HG03521 (cell line): ENCODE results near the gene TRABD.

Experiments used
- ATAC-seq: cut with Tn5 transposase; IDR thresholded peaks from one replicate; pipeline ENCODE4 v1.9.1; 2021; ENCODE audit warnings: mild to moderate bottlenecking, moderate library complexity; ENCODE audit not compliant: unreplicated experiment

TRABD gene

DNA sequence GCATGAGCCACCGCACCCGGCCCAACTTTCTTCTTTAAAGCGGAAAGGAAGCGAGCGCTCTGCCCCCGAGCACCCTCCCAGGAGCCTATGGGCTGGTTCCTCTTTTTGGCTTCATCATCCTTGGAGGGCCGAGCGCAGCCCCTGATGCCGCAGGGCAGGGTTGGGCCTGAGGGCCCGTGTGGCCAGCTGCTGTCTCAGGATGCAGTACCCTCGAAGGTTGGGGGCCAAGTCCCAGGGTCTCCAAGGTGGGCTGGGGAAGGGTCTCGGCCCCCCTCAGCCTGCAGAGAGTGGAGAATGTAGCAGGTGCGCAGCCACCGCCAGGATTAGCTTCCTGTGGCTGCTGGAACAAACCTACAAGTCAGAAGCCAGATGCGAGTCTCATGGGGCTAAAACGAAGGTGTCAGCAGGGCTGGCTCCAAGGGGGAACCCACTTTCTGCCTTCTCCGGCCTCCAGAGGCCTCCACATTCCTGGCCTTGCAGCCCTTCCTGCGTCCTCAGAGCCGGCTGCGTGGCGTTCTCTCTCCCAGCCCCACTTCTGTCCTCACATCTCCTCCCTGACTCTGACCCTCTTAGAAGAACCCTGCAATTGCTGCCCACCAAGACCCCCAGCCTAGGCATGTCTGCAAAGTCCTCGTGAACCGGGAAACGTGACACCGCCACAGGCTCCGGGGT, 12.3 kb upstream of the TRABD start:
- no peak for ATAC-seq

DNA sequence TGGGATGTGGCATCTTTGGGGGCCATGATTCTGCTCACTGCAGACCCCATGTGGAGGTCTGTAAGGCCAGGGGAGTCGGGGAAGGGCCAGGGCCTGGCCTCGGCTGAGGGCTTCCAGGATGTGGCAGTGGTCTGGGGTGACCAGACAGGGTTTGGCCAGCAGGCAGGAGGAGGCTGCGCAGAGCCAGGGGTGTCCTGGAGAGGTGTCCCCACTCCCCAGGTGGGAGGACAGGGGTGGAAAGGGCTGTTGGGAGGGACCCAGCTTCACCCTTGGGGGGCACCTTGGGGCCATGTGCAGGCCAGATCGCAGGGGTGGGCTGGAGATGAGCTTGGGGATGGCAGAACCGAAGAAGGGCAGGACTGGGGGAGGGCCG, 11.7 kb upstream of the TRABD start:
- no peak for ATAC-seq

DNA sequence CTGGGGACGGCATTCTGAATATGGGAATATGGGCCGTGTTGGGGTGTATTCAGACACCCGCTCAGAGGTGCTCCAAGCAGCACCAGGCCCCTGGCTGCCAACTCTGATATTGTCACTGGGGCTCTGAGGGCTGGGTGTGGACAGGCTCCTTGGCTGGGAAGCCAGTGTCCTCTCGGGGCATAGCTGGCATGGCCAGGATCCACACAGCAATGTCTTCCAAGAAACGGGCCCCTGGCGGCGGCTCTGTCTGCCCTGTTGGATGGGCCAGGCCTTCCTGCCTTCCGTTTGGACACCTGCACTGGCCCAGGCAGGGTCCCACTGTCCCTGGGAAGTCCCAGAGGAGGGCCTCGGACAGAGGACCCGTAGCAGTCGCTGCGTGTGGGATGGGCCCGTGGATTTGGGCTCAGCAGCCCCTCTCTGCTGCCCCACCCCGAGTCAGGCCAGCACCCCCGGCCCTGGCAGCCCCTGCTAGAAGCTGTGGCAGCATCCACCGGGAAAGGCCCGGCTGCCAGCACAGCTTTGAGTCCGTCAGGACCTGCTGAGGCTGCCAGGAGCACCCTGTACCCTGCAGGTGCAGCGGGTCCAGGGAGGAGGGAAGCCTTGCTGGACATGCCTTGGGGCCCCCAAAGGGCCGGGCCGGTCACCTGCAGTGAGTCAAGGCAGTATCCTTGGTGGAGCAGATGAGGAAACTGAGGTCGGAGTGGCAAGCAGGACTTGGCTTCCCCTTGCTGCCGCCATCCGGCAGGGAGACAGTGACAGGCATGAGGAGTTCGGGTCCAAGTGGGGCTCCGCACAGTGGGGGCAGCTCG, 11.1 kb upstream of the TRABD start:
- ATAC-seq, result no peak

DNA sequence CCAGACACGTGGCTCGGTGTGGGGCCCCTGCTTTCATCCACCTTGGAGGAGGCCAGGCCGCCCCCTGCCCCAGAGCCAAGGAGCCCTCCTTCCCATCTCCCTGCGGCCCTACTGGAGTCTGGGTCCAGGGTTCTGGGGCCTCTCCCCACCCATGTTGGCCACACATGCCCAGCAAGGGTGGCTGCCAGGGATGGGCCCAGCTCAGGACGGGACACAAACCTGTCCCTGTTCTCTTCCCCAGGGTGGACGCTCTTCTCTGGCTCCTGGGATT, 10.6 kb upstream of the TRABD start:
- ATAC-seq, result no peak

DNA sequence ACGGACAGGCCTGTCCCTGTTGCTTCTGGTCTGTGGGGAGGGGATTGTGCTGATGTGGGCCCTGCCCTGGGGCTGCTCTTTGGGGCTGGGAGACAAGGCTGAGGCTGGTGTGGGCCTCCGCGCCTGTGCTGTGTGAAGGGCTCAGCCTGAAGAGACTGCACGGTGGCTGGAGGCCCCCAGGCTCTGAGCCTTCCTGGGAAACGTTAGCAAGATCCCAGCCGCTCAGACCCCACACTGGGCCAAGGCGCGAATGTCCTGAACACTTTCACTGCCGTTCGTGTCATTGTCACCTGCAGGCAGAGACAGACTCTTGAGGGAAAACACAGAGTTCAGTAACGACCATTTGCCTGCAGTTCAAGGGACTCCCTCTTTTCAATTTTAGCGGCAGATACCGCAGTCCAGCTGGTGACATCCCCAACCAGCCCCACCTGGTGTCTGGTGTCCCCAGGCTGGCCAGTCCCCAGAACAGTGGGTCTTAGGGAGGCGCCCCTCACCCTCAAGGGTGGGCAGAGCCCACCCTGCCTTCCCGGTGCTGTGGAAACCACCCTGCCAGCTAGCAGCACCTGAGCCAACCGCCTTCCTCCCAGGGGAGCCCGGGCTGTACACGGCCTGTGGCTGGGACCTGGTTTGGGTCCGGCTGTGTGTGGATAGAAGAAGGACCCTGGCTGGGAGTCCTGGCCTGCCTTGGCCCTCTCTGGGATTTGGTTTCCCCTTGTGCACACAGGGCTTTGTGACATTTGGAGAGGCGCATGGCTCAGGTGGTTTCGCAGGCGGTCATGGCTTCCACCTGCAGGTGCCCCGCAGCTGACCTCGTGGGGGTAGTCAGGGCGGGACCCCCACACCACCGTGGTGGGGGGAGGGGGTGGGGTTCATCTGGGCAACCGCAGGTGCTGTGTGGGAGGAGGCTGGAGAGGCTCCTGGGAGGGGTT, 9.5 kb upstream of the TRABD start:
- no peak for ATAC-seq

DNA sequence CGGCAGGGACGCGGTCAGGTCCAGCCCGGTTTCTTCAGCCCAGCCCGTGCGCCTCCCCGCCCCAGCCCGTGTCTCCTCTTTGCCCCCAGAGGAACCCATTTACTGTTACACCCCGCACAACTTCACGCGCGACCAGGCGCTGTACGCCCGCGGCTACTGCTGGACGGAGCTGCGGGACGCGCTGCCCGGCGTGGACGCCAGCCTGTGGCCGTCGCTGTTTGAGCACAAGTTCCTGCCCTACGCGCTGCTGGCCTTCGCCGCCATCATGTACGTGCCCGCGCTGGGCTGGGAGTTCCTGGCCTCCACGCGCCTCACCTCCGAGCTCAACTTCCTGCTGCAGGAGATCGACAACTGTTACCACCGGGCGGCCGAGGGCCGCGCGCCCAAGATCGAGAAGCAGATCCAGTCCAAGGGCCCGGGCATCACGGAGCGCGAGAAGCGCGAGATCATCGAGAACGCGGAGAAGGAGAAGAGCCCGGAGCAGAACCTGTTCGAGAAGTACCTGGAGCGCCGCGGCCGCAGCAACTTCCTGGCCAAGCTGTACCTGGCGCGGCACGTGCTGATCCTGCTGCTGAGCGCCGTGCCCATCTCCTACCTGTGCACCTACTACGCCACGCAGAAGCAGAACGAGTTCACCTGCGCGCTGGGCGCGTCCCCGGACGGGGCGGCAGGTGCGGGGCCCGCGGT, 8.7 kb upstream of the TRABD start:
- ATAC-seq, result no peak

DNA sequence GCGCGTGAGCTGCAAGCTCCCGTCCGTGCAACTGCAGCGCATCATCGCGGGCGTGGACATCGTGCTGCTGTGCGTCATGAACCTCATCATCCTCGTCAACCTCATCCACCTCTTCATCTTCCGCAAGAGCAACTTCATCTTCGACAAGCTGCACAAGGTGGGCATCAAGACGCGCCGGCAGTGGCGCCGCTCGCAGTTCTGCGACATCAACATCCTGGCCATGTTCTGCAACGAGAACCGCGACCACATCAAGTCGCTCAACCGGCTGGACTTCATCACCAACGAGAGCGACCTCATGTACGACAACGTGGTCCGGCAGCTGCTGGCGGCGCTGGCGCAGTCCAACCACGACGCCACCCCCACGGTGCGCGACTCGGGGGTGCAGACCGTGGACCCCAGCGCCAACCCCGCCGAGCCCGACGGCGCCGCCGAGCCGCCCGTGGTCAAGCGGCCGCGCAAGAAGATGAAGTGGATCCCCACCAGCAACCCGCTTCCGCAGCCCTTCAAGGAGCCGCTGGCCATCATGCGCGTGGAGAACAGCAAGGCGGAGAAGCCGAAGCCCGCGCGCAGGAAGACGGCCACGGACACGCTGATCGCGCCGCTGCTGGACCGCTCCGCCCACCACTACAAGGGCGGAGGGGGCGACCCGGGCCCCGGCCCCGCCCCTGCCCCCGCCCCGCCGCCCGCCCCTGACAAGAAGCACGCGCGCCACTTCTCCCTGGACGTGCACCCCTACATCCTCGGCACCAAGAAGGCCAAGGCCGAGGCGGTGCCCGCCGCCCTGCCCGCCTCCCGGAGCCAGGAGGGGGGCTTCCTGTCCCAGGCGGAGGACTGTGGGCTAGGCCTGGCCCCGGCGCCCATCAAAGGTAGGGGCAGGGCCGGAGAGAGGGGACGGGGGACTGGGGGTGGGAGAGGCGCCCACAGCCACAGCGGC, 7.9 kb upstream of the TRABD start:
- ATAC-seq, result no peak

DNA sequence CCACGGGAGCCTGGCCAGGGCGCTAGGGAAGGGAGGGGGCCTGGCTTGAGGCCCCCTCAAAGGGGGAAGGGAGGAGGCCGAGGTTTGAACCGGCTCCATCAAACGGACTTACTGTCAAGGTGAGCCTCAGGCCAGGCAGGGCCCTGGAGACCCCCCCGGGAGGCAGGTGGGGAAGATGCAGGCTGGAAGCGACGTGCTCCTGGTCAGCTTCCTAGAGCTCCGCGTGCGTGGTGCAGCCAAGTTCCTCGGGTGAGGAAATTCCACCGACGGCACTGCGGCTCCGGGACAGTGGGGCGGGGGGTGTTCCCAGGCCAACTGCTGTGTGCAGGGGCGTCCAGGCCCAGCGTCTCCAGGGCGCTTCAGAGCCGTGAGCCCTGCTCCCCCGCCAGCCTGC, 7.2 kb upstream of the TRABD start:
- no peak for ATAC-seq

DNA sequence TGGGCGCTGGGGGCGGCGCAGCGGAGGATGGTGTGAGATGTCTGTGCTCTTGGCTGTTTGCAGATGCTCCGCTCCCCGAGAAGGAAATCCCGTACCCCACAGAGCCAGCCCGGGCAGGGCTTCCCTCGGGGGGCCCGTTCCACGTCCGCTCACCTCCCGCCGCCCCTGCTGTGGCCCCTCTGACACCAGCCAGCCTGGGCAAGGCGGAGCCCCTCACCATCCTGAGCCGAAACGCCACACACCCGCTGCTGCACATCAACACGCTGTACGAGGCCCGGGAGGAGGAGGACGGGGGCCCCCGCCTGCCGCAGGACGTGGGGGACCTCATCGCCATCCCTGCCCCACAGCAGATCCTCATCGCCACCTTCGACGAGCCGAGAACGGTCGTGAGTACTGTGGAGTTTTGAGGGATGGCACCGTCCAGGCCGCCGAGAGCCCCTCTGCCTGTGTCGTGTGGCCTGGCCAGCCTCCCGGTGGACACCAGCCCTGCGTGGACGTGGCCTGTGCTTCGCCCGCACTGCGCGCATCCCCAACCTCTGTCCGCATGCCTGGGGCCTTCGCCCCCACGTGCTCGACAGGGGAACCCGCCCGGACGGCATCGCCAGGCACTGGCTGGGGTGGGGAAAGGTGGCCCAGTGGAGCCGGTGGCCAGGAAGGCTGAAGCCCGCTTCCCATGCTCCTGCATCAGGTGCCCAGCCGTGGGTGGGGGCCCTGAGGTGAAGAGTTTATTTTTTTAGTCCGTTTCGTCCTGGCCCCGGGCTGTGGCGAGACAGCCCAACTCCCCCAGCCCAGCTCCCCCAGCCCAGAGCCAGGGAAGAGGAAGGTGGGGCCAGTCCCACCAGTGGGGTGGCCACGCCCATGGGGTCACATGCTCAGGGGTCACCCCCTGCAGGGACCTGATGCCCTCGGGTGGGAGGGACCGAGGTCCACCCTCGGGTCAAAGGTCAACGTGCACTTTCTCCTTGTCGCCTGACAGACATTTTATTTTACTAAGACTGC, 6.5 kb upstream of the TRABD start:
- ATAC-seq, result no peak

DNA sequence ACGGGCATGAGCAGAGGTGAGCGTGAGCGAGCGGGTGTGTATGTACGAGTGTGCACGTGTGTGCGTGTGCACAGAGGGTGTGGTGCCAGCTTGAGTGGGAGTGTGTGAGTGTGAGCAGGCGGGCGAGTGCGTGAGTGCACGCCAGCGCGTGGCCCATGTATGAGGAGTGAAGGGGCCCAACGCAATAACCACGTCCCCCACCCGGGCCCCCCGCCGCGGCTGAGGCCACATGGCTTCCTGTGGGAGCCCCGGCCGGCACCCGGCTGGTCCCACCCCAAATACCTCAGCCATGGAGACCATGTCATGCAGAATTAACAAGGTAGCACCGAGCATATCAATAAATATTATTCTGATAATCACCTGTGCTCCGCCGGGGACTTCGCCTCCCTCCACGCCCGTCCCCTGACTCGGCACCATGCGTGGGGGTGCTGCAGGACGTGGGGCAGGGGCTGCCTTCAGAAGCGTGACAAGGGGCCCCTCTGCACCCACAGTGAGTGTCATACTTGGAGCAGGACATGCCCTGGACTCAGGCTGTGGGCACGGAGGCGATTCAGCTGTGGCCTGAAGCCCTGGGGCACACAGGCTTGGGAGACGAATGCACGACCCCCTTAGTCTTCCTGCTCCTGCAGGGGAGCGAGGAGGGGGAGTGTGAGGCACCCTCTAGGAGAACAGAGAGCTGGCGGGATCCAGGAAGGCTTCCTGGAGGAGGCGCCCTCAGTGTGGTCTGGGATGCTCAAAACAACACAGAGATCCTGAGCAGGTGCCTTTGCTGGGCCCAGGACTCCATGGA, 5.6 kb upstream of the TRABD start:
- no peak for ATAC-seq

DNA sequence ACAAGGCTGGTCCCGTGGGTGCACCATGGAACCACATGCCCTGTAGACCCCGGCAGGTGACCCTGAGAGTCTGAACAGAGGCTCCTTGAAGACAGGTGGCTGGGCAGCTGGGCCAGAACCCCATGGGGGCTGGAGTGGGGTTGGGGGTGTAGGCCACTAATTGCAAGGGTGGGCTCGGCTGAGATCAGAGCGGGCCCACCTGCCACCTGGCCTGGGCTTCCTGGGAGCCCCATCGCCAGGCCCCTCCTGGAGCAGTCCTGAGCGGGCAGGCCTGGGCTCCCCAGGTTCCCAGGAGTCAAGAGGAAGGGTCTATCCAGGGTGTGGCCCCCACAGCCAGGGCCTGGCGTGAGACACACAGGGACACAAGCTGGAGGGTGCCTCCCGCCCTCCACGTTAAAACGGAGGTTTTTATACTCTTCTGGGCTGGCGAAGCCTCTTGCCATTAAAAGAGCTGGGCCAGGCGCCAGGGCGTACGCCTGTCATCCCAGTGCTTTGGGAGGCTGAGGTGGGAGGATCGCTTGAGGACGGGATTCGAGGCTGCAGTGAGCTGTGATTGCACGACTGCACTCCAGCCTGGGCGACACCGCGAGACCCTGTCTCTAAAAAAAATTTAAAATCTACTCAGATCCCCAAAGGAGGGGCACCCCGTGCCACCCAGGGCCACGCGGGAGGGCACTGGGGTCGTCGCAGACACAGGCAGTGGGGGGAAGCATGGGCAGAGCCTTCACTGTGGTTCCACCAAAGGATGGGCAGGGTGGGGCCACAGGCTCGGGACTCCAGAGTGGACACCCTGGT, 4.8 kb upstream of the TRABD start:
- no peak for ATAC-seq

DNA sequence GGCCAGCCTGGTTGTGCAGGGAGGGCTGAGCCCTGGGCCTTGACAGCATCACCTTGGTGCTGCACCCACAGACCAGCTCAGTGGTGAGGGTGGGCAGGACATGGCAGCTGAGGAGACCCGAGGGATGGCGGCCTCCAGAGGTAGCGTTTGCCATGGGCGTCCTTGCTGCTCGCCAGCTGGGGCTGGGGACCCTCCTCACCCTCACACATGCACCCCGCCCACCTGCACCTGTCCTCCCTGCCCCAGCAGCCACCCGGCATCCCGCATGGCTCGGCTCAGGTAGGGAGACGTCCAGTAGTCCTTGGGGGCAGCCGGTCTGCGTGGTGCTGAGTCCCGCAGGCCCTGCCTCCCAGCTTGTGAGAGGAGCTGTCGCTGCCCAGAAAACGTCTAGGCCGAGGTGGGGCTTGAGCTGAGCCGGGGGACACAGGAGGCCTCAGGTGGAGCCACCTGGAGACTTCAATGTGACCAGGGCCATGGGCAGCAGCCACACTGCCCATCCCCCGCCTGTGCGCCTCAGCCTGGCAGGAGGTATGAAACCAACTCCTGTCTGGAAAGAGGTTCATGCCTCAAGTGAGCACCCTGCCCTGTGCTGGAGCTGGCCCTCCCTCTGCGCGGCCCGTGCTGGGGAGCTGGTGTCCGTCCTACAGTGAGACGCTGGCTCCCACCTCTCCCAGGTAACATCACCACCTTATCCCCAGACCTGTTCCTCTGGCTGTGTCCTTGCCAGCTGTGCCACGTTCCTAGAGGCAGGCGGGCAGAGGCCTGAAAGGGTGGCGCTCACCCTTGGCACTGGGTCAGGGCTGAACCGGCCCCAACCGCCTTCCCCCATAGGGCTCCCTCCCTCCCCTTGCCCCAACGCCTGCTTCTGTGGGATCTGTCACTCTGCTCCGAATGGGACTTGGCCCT, 3.3 kb upstream of the TRABD start:
- no peak for ATAC-seq

DNA sequence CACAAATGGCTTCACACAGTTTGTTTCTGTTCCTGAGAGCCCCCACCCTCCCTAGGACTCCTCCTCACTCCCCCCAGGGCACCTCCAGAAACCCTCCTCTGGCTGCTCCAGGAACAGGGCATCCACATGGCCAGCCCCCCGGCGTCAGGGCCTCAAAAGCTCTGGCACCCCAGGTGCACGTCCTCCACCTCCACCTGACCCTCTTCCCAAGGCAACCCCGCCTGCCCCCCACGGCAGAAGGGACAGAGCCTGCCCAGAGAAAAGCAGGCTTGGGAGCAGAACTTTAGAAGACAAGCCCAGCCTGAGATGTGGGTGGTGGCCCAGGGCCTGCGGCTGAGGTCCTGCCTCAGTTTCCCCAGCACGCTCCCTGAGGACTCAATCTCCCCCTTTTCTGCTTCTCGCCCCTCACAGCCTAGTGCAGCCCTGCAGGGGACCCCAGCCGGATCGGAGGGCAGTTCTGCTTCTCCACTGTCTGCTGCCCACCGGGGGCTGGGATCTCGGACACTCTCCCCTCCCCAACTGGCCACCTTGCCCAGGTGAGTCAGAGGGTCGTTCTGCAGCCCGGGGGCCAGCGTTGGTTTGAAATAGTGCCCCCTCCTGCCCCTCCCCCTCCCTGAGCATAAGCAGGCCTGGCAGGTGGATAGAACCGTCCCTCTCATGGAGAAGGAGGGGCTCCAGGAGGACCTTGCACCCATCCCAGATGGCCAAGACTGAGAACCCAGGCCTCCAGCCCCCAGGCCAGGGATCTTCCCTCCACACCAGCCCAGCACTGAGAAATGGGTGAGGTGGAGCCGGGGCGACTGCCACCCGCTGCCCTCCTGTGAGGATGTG, 2.4 kb upstream of the TRABD start:
- no peak for ATAC-seq

DNA sequence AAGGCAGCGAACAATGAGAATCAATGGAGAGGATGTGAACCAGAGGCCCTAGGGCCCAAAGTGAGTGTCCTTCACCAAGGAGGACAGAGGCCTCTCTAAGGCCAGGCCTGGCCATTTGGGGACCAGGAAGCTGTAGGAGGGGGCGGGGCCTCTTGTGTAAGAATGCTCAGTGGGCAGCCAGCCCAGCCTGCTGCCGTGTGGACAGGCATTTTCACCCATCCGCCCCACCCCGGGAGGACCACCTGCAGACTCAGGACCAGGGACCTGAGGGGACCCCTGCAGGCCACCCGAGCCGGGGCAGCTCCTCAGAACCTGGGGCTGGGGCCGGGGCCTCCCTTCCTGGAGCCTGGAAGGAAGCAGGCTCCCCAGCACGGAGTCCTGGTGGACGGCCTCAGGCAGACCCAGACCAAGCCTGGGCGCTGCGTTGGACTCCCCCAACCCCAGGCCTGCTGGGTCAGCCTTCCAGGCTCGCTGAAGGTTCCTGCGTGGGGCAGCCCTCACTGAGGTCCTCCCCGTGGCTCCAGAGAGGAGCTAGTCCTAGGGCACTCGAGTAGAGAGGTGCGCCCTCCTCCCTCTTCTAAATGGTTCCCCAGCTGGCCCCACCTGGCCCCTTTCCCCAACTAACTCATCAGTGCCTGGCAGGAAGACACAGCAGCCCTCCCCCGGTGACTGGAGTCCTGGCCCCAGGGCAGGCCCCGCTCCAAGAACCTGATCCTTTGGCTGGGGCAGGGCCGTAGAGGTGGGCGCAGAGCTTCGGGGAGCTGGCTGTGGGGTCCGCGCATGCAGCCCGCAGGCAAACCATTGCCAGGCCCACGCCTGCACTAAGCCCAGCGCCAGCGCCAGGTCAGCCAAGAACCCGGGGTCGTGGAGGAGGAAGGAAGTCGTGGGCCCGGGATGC, 1.5 kb upstream of the TRABD start:
- ATAC-seq, result no peak
